A549 treated with dexamethasone at 1 μM for 4 hours (cell line): Measurements from ENCODE around the gene RDH13. TPM values are rescaled to one million over a fixed set of nuclear protein-coding genes. Genes with fewer than 3 reads are reported as not detected.

Experiments
- total RNA-seq: library from RNA; stranded (reverse); fragments of 200-300 nt; extraction: Qiagen RNA extraction; gene quantifications from 5 replicates; pipeline ENCODE4 v1.2.3, GENCODE V29; 2022

The RDH13 gene
- 15.4 to 23.5 TPM (median 22.0 TPM) in 5 replicates for total RNA-seq

GRCh38 chr19:55062735-55063491, at the start of gene RDH13:
RDH13 (minus strand) TSS chr19:55063148; CDS start chr19:55063032, 116 bp downstream.

GRCh38 chr19:55075371-55075998, 12.5 kb upstream of the RDH13 start, which contains the start of gene EPS8L1:
EPS8L1 (plus strand) TSS chr19:55075869; CDS start chr19:55076445, 576 bp downstream.

Other genes starting within 250 kb of the RDH13 start
- gene KIR3DL1, start 246.7 kb downstream of the RDH13 start, total RNA-seq, result not detected in 5 replicates
- gene KIR2DS4, start 230.5 kb downstream of the RDH13 start, total RNA-seq, result not detected in 5 replicates
- gene KIR3DL2, start 212.7 kb downstream of the RDH13 start, total RNA-seq, result not detected in 5 replicates
- not detected in 5 replicates for gene FCAR, start 188.9 kb downstream of the RDH13 start, total RNA-seq
- not detected in 5 replicates for gene NCR1, start 157.0 kb downstream of the RDH13 start, total RNA-seq
- gene NLRP7, start 115.6 kb downstream of the RDH13 start, total RNA-seq, result not detected in 5 replicates
- 22.3 to 27.6 TPM (median 27.3 TPM) in 5 replicates for gene NLRP2, start 96.8 kb downstream of the RDH13 start, total RNA-seq
- gene GP6, start 24.9 kb downstream of the RDH13 start, total RNA-seq, result 0.13 to 0.27 TPM (median 0.18 TPM) in 4 of 5 replicates, not detected in the other
- gene EPS8L1, start 12.7 kb upstream of the RDH13 start, total RNA-seq, result 2.9 to 5.9 TPM (median 5.1 TPM) in 5 replicates
- 48.3 to 84.2 TPM (median 76.7 TPM) in 5 replicates for gene PPP1R12C, start 54.5 kb upstream of the RDH13 start, total RNA-seq
- gene TNNT1, start 86.1 kb upstream of the RDH13 start, total RNA-seq, result 124 to 145 TPM (median 127 TPM) in 5 replicates
- 6.4 to 9.5 TPM (median 8.1 TPM) in 5 replicates for gene TNNI3, start 94.6 kb upstream of the RDH13 start, total RNA-seq
- gene DNAAF3, start 103.5 kb upstream of the RDH13 start, total RNA-seq, result 3.2 to 7.0 TPM (median 5.7 TPM) in 5 replicates
- 1.4 to 3.7 TPM (median 2.6 TPM) in 5 replicates for gene SYT5, start 117.1 kb upstream of the RDH13 start, total RNA-seq
- 3.1 to 4.5 TPM (median 3.9 TPM) in 5 replicates for gene PTPRH, start 146.4 kb upstream of the RDH13 start, total RNA-seq
- gene TMEM86B, start 165.6 kb upstream of the RDH13 start, total RNA-seq, result 2.5 to 4.7 TPM (median 3.8 TPM) in 5 replicates
- 75.8 to 120 TPM (median 119 TPM) in 5 replicates for gene PPP6R1, start 195.9 kb upstream of the RDH13 start, total RNA-seq
- gene HSPBP1, start 217.0 kb upstream of the RDH13 start, total RNA-seq, result 119 to 129 TPM (median 124 TPM) in 5 replicates
- 2.1 to 4.9 TPM (median 3.1 TPM) in 5 replicates for gene BRSK1, start 220.8 kb upstream of the RDH13 start, total RNA-seq